SH-SY5Y (cell line): ENCODE measurements around the gene AFMID.

Source experiments
- GATA2 ChIP-seq: IDR thresholded peaks from 2 replicates; pipeline ENCODE4 v1.6.1; 2011; ENCODE audit warnings: mild to moderate bottlenecking, low read depth, low read length
- GATA3 ChIP-seq: IDR thresholded peaks from 2 replicates; pipeline ENCODE4 v1.6.1; 2011; ENCODE audit warnings: low read depth, mild to moderate bottlenecking, low read length, moderate library complexity

- TF ChIP-seq GATA2, result no peak
- no peak for TF ChIP-seq GATA3
These were observed 18.1 kb downstream of the AFMID start for GRCh38 chr17:78205124-78205775.
